GM21528 (cell line): ENCODE measurements around the gene CAMKMT.
"Not testable (repeated sequence)": the region's sequence is repeated elsewhere in the genome, so short reads cannot be mapped to it uniquely, and the experiment has no call there.

Experiments used
- ATAC-seq: cut with Tn5 transposase; IDR thresholded peaks from one replicate; pipeline ENCODE4 v1.9.1; 2021; ENCODE audit warnings: mild to moderate bottlenecking, moderate library complexity; ENCODE audit not compliant: unreplicated experiment, low FRiP score

Gene CAMKMT

DNA sequence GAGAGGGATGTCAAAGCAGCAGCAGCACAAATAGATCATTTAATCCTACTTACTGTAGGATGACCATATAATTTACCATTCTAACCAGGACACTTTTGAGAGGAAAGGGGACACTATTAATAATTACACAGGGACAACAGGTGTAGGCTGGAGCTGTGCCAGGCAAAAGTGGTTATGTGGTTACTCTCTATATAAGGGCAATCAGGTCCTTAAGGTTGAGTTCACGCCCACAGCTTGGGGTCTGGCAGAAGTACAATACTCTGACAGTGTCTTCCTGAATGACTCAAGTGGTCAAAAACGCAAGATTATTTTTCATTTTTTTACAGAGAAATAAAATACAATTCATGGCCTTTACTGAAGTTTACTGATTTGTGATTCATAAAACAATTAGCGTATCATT lies 3.2 kb upstream of the CAMKMT start:
- ATAC-seq = no peak

DNA sequence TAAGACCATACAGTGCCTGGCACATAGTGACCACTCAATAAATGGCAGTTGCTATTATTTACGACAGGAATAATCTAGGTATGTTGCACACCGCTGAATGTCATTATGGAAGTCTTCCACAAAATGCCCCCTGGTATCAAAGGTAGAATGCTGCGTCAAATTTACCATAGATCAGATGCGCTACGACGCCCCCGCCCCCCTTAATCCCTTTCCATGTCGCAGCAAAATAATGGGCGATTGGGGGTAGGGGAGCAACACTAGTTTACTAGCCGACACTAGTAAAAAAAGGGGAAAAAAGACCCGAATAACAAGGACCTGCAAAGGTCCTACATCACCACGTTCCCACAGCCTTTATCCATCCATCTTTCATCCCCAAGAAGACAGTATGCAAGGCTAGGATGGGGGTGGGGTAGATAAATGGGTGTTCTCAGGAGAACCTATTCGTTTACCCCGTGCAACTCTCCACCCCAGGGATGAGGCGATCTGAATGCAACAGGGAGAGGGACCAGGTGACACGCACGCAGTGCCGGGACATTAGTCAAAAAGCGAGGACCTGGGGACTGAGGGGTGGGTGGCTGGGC lies 908 bp upstream of the CAMKMT start:
- no peak for ATAC-seq

- peak; percentile 23 for ATAC-seq
Observed at GRCh38 chr2:44362207-44363015, 664 bp downstream of the CAMKMT start.

GRCh38 chr2:44364604-44365003 lies 2.9 kb downstream of the CAMKMT start:
- ATAC-seq = no peak

DNA sequence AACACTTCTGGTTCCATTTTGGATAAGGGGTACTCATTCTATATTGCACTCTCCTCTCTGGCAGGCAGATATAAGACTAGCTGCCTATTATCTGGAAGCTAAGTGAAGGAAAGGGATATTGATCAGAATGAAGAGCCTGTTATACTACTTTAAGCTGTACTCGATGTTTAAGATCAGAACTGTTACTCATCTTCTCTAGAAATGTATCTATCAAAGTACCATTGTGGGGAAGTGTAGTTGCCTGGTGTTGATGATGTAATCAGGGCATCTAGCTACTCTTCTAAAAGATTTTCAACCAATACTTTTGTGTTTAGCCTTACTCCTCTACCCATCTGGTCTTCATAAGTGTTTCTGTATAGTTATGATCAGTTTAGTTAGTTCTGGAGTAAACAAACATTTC lies 5.8 kb downstream of the CAMKMT start:
- no peak for ATAC-seq

DNA sequence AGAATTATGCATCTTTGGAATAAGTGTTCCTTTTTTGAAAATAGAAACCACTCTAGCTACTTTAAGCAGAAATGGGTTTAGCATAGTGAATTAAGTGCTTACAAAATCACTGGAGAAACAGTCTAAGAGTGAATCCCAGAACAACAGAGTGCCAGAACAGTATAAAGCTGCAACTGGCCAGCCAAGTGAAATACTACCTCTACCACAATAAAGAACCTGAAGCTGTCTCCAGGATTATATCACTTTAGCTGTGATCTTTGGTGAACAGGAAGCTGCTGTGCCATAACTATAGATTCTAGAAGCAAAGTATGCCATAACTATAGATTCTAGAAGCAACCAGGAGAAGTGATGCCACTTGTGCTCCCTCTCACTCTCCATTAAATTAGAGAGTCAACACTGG lies 7.6 kb downstream of the CAMKMT start:
- no peak for ATAC-seq

- ATAC-seq = no peak
Observed at GRCh38 chr2:44371445-44371844, 9.7 kb downstream of the CAMKMT start.

DNA sequence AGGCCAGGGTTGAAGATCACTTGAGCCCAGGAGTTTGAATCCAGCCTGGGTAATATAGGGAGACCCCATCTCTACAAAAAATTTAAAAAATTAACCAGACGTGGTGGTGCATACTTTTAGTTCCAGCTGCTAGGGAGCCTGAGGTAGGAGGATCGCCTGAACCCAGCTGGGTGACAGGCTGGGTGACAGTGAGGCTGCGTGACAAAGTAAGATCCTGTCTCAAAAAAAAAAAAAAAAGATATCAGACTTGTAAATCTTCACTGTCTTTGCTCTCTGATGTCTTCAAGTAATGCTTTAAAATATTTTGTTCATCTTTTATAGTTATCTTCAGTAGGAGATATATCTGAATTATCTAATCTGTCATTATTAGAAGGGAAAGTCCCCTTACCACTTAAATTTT lies 10.5 kb downstream of the CAMKMT start:
- no peak for ATAC-seq

- no peak for ATAC-seq
Observed at GRCh38 chr2:44377486-44377885, 15.7 kb downstream of the CAMKMT start.

- ATAC-seq = not testable (repeated sequence)
Observed at GRCh38 chr2:44385226-44385625, 23.5 kb downstream of the CAMKMT start.

DNA sequence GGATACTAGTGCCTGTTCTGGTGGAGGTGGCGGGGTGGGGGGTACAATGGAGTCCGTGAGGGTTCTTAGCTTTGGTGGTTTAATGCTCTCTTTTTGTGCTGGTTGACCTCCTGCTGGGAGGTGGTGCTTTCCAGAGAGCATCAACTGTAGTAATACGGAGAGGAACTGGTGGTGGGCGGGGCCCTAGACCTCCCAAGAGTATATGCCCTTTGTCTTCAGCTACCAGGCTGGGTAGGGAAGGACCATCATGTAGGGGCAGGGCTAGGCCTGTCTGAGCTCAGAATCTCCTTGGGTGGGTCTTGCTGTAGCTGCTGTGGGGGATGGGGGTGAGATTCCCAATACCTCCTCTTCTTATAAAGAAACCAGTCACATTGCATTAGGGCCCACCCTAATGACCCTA lies 27.1 kb downstream of the CAMKMT start:
- ATAC-seq = no peak

DNA sequence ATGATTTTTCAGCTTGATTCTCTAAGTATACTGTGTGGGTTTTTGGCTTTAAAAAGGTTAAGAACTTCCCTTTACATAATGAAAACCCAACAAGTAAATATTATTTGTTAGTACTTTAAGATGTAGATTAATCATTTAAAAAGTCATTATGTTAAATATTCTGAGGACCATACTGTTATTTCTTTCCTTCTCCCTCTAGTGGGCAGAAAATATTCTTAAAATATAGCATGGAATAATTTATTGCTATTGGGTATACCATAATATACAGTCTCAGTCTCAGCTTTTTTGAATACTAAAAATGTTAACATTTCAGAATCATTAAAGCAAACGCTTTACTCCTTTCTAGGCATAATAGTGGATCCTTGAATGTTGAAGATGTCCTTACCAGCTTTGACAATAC lies 28.1 kb downstream of the CAMKMT start:
- no peak for ATAC-seq

GRCh38 chr2:44392338-44392943 lies 30.7 kb downstream of the CAMKMT start:
- ATAC-seq = no peak

- ATAC-seq = no peak
Observed at GRCh38 chr2:44397447-44398175, 35.9 kb downstream of the CAMKMT start.

- ATAC-seq = no peak
Observed at GRCh38 chr2:44398243-44398897, 36.6 kb downstream of the CAMKMT start.

DNA sequence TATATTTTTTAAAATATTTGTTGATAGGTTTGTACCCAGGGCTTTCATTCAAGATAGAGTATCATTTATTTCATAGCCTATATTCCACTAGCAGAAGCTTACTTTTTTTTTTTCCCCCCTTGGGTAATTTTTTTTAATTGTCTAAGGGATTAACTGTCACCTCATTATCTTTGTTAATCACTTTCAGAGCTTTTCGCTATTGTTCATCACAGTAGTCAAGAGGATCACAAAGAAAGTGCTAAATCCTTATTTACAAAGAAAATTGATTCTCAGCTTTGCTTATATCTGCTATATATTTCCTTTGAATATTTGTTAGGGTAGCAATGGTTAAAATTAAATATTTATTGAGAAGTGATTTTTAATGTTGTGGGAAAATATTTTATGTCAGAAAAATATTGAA lies 59.0 kb downstream of the CAMKMT start:
- no peak for ATAC-seq

DNA sequence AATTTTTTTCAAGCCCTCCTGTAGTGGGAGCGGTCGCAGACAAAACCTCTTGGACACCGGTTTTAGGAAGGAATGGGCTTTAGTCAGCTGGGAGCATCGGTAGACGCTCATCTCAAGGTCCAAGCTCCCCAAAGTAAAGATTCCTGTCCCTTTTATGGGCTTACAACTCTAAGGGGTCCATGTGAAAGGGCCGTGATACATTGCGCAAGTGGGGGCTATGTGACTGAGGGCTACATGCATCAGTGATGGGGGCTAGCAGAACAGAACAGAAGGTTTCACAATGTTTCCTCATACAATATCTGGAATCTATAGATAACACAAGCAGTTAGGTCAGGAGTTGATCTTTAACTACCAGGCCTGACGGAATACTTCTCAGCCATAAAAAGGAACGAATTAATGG lies 62.5 kb downstream of the CAMKMT start:
- no peak for ATAC-seq

GRCh38 chr2:44429034-44429433 lies 67.3 kb downstream of the CAMKMT start:
- ATAC-seq = no peak

- ATAC-seq = no peak
Observed at GRCh38 chr2:44430342-44430741, 68.6 kb downstream of the CAMKMT start.

GRCh38 chr2:44433895-44434294 lies 72.1 kb downstream of the CAMKMT start:
- ATAC-seq = no peak

DNA sequence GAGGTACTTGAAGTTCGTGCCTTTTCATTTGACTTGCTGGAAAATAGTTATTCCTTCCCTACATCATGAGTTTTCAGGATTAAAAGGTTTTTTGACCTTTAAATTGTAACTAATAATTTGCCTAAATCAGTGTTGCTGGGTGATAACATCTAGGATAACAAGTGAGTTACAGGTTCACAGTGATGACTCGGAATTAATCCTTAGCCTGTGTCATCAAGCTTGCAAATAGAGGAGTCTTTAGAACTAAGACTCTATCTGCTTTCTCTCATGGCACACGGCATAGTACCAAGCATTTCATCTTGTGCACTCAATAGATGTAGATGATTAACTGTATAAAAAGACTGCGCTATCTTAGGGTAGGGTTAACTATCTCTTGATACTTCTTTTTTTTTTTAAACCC lies 79.5 kb downstream of the CAMKMT start:
- ATAC-seq = no peak
